H9 (cell line): ENCODE data around the gene LASP1. TPM values are rescaled to one million over a fixed set of nuclear protein-coding genes. Genes with fewer than 3 reads are reported as not detected.
A peak's percentile ranks its signal among the peaks of the same experiment; 100 is the strongest.

ENCODE experiments used
- DNase-seq: peaks from one replicate; pipeline ENCODE4 v3.0.0-alpha.2; 2017
- H2AFZ ChIP-seq: one replicate; pipeline ENCODE4 v1.6.1; 2013; ENCODE audit warnings: mild to moderate bottlenecking, low read length, control low read depth, moderate library complexity
- H2AK5ac ChIP-seq: 2 replicates; pipeline ENCODE4 v1.6.1; 2013; ENCODE audit warnings: low read length, control low read depth, mixed read lengths; ENCODE audit not compliant: insufficient read length
- H2BK120ac ChIP-seq: one replicate; pipeline ENCODE4 v1.6.1; 2013; ENCODE audit warnings: low read depth, mild to moderate bottlenecking, low read length, control low read depth, inconsistent platforms; ENCODE audit not compliant: poor library complexity, severe bottlenecking
- H2BK12ac ChIP-seq: 2 replicates; pipeline ENCODE4 v1.6.1; 2013; ENCODE audit warnings: low read length, control low read depth, mixed read lengths, low read depth; ENCODE audit not compliant: insufficient read length
- H2BK15ac ChIP-seq: 2 replicates; pipeline ENCODE4 v1.6.1; 2013; ENCODE audit warnings: low read depth, low read length, control low read depth
- H2BK20ac ChIP-seq: one replicate; pipeline ENCODE4 v1.6.1; 2013; ENCODE audit warnings: low read depth, mild to moderate bottlenecking, low read length, control low read depth, inconsistent platforms; ENCODE audit not compliant: poor library complexity, severe bottlenecking
- H2BK5ac ChIP-seq: 2 replicates; pipeline ENCODE4 v1.6.1; 2013; ENCODE audit warnings: low read length, control low read depth, mixed read lengths; ENCODE audit not compliant: insufficient read length
- H3K14ac ChIP-seq: 2 replicates; pipeline ENCODE4 v1.6.1; 2013; ENCODE audit warnings: low read length, control low read depth; ENCODE audit not compliant: insufficient read depth
- H3K18ac ChIP-seq: 2 replicates; pipeline ENCODE4 v1.6.1; 2013; ENCODE audit warnings: low read depth, mild to moderate bottlenecking, mixed read lengths, low read length, control low read depth; ENCODE audit not compliant: insufficient read length
- H3K23ac ChIP-seq: 2 replicates; pipeline ENCODE4 v1.6.1; 2013; ENCODE audit warnings: low read length, control low read depth, mixed read lengths, low read depth; ENCODE audit not compliant: insufficient read length
- H3K23me2 ChIP-seq: 2 replicates; pipeline ENCODE4 v1.6.1; 2013; ENCODE audit warnings: low read depth, mild to moderate bottlenecking, mixed read lengths, low read length, control low read depth; ENCODE audit not compliant: insufficient read length, poor library complexity, severe bottlenecking
- H3K27ac ChIP-seq: 2 replicates; pipeline ENCODE4 v1.5.1; 2013; ENCODE audit warnings: low read length, control low read depth, mixed read lengths, low read depth; ENCODE audit not compliant: insufficient read length
- H3K27me3 ChIP-seq: 2 replicates; pipeline ENCODE4 v1.6.1; 2013; ENCODE audit warnings: low read length, control low read depth, inconsistent platforms; ENCODE audit not compliant: insufficient read depth
- H3K4ac ChIP-seq: 2 replicates; pipeline ENCODE4 v1.6.1; 2013; ENCODE audit warnings: low read depth, mild to moderate bottlenecking, control low read depth, inconsistent platforms, low read length, moderate library complexity
- H3K4me1 ChIP-seq: 2 replicates; pipeline ENCODE4 v1.6.1; 2013; ENCODE audit warnings: low read length, control low read depth, inconsistent platforms; ENCODE audit not compliant: insufficient read depth
- H3K4me2 ChIP-seq: 2 replicates; pipeline ENCODE4 v1.6.1; 2013; ENCODE audit warnings: low read length, control low read depth, mixed read lengths; ENCODE audit not compliant: insufficient read length, insufficient read depth
- H3K56ac ChIP-seq: 2 replicates; pipeline ENCODE4 v1.6.1; 2013; ENCODE audit warnings: low read depth, mild to moderate bottlenecking, mixed read lengths, low read length, control low read depth; ENCODE audit not compliant: insufficient read length
- H3K79me1 ChIP-seq: 2 replicates; pipeline ENCODE4 v1.6.1; 2013; ENCODE audit warnings: low read depth, mild to moderate bottlenecking, moderate library complexity, low read length, control low read depth, inconsistent platforms; ENCODE audit not compliant: insufficient read depth, poor library complexity, severe bottlenecking
- H3K79me2 ChIP-seq: 2 replicates; pipeline ENCODE4 v1.6.1; 2013; ENCODE audit warnings: low read length, control low read depth, inconsistent platforms; ENCODE audit not compliant: insufficient read depth
- H3K9ac ChIP-seq: 2 replicates; pipeline ENCODE4 v1.6.1; 2013; ENCODE audit warnings: low read length, control low read depth, mixed read lengths; ENCODE audit not compliant: insufficient read length; ENCODE audit errors: extremely low read depth
- H3K9me3 ChIP-seq: one replicate; pipeline ENCODE4 v1.6.1; 2013; ENCODE audit warnings: low read depth, low read length, inconsistent platforms; ENCODE audit not compliant: control insufficient read depth
- H3T11ph ChIP-seq: one replicate; pipeline ENCODE4 v1.6.1; 2013; ENCODE audit warnings: mild to moderate bottlenecking, low read length, control low read depth, inconsistent platforms
- H4K20me1 ChIP-seq: one replicate; pipeline ENCODE4 v1.6.1; 2013; ENCODE audit not compliant: control insufficient read depth, insufficient read length, insufficient read depth
- H4K5ac ChIP-seq: 2 replicates; pipeline ENCODE4 v1.6.1; 2013; ENCODE audit warnings: low read depth, mild to moderate bottlenecking, mixed read lengths, low read length, control low read depth; ENCODE audit not compliant: insufficient read length
- H4K8ac ChIP-seq: replicated peaks from 2 replicates; pipeline ENCODE4 v1.6.1; 2013; ENCODE audit warnings: low read length, control low read depth, mixed read lengths, low read depth; ENCODE audit not compliant: insufficient read length
- H4K91ac ChIP-seq: 2 replicates; pipeline ENCODE4 v1.6.1; 2013; ENCODE audit warnings: low read depth, mild to moderate bottlenecking, moderate library complexity, mixed read lengths, low read length, control low read depth; ENCODE audit not compliant: insufficient read length
- H3K27ac Mint-ChIP-seq, 3 experiments: 2 replicates in 2 of 3; 3 replicates in 1 of 3; pipeline ENCODE4 v1.8.0; 2020 to 2021; ENCODE audit warnings: mixed read lengths in 3 of 3, mild to moderate bottlenecking in 1 of 3, moderate library complexity in 1 of 3
- H3K27me3 Mint-ChIP-seq: 2 replicates; pipeline ENCODE4 v1.8.0; 2021; ENCODE audit warnings: low read depth, mild to moderate bottlenecking, moderate library complexity, mixed read lengths
- H3K36me3 Mint-ChIP-seq, 3 experiments: 2 replicates in 2 of 3; 3 replicates in 1 of 3; pipeline ENCODE4 v1.8.0; 2020 to 2021; ENCODE audit warnings: low read depth in 3 of 3, mixed read lengths in 3 of 3; ENCODE audit not compliant: insufficient read depth in 1 of 3
- H3K4me1 Mint-ChIP-seq, 2 experiments: 2 replicates each; pipeline ENCODE4 v1.8.0; 2020; ENCODE audit warnings: mixed read lengths in 2 of 2
- H3K4me3 Mint-ChIP-seq, 2 experiments: 2 replicates in 1 of 2; 3 replicates in 1 of 2; pipeline ENCODE4 v1.8.0; 2020 to 2021; ENCODE audit warnings: mild to moderate bottlenecking in 2 of 2, mixed read lengths in 2 of 2, moderate library complexity in 1 of 2
- H3K9me3 Mint-ChIP-seq, 2 experiments: 2 replicates in 1 of 2; 3 replicates in 1 of 2; pipeline ENCODE4 v1.8.0; 2020; ENCODE audit warnings: mild to moderate bottlenecking in 2 of 2, mixed read lengths in 2 of 2, moderate library complexity in 1 of 2
- WGBS: extraction: QIAGEN DNeasy Blood & Tissue Kit; methylation state at CpG from one replicate; pipeline ENCODE4 v1.1.7; 2013; ENCODE audit warnings: missing lambda C conversion rate, low lambda C conversion rate, mixed read lengths; ENCODE audit not compliant: insufficient read length; ENCODE audit errors: extremely low coverage; 5-methylcytosine and 5-hydroxymethylcytosine counted together
- total RNA-seq: library from RNA; stranded (reverse); gene quantifications from 2 replicates; pipeline ENCODE4 v1.2.1, GENCODE V29; 2021
- TF ChIP-seq, protein P1 (sequence below): fragments of 200-600 bp; sonication (generic); conservative IDR thresholded peaks from 3 replicates; pipeline ENCODE4 v1.8.0; 2021; ENCODE audit warnings: antibody characterized with exemption, mild to moderate bottlenecking

Gene LASP1
- total RNA-seq, 1 experiment from 2014 or later = 121 TPM

DNA sequence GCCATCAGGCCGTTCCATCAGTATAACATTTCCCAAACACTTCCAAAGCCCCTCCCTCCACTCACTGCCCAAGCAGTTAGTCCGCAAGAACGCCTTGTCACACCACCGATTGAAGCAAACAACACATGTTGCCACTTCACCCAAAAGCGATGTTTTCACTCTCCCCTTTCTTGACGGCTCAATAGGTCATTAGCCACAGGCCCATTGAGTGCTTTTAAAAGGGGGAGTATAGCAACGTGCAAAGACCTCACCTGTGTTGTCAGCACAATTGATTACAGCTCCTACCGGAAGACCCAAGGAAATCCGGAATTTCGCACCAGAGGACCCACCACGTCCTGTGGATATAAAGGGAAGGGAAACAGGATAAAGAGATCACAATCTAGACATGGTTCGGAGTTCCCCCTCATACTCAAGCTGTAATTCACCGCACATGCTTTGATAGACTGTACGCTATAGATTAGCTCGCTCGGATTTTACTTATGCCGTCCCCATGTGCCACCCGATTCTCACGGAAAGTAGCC, 17.0 kb upstream of the LASP1 start:
- no peak overlapping the region for H4K91ac ChIP-seq
- H2AFZ ChIP-seq = no peak overlapping the region
- H4K5ac ChIP-seq = peak overlapping the region; percentile 87
- H3T11ph ChIP-seq = no peak overlapping the region
- no peak overlapping the region for H2BK120ac ChIP-seq
- no peak overlapping the region for H2BK15ac ChIP-seq
- H3K79me1 ChIP-seq = peaks cover 9% of the 10 kb centered on the region
- H3K36me3 Mint-ChIP-seq = peaks cover 56 to 57% (median 57%) of the 10 kb centered on the region in 3 experiments
- peak overlapping the region; percentile 66 for H3K4me2 ChIP-seq
- no peak overlapping the region for H3K23ac ChIP-seq
- peaks cover 22% of the 10 kb centered on the region for H3K79me2 ChIP-seq
- H3K4me1 Mint-ChIP-seq = peaks cover 18 to 26% of the 10 kb centered on the region in 2 experiments
- DNase-seq = no peak
- H3K18ac ChIP-seq = peak overlapping the region; percentile 73
- peak overlapping the region; percentile 98 for H3K9ac ChIP-seq
- no peak overlapping the region for H2BK20ac ChIP-seq
- H3K56ac ChIP-seq = no peak overlapping the region
- H3K4me1 ChIP-seq = 0 out of 2 replicates have a peak, but pooled peaks cover 2% of the 10 kb centered on the region
- H3K23me2 ChIP-seq = peaks cover 12% of the 10 kb centered on the region
- no peaks in the 10 kb centered on the region for H3K9me3 ChIP-seq
- TF ChIP-seq, protein P1, sequence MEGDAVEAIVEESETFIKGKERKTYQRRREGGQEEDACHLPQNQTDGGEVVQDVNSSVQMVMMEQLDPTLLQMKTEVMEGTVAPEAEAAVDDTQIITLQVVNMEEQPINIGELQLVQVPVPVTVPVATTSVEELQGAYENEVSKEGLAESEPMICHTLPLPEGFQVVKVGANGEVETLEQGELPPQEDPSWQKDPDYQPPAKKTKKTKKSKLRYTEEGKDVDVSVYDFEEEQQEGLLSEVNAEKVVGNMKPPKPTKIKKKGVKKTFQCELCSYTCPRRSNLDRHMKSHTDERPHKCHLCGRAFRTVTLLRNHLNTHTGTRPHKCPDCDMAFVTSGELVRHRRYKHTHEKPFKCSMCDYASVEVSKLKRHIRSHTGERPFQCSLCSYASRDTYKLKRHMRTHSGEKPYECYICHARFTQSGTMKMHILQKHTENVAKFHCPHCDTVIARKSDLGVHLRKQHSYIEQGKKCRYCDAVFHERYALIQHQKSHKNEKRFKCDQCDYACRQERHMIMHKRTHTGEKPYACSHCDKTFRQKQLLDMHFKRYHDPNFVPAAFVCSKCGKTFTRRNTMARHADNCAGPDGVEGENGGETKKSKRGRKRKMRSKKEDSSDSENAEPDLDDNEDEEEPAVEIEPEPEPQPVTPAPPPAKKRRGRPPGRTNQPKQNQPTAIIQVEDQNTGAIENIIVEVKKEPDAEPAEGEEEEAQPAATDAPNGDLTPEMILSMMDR = no peak
- H3K9me3 Mint-ChIP-seq = peaks cover 3 to 4% of the 10 kb centered on the region in 2 experiments; a peak in 1 of 5 replicates
- H3K14ac ChIP-seq = peak overlapping the region; percentile 89; the same call in 1 of the 2 replicates
- no peak overlapping the region for H2AK5ac ChIP-seq
- peak overlapping the region; percentile 99 to 100 (median 99) for H3K27ac Mint-ChIP-seq
- H2BK5ac ChIP-seq = no peak overlapping the region
- no peak overlapping the region for H2BK12ac ChIP-seq
- H3K27me3 ChIP-seq = no peaks in the 10 kb centered on the region
- H4K8ac ChIP-seq = no peak overlapping the region
- peak overlapping the region; percentile 8; the same call in 1 of the 2 replicates for H3K4ac ChIP-seq
- no CpG with 5 or more reads among the region's 19 CpGs for WGBS
- H3K27ac ChIP-seq = peak overlapping the region; percentile 87
- no peaks in the 10 kb centered on the region for H4K20me1 ChIP-seq
- peak overlapping the region; percentile 99 to 100 for H3K4me3 Mint-ChIP-seq
- no peaks in the 10 kb centered on the region; the same call in 1 of the 2 replicates for H3K27me3 Mint-ChIP-seq
